ENCODE results near the gene FBXL16.
A peak's percentile ranks its signal among the peaks of the same experiment; 100 is the strongest.

The FBXL16 gene

GRCh38 chr16:685967-686366 lies 19.6 kb downstream of the FBXL16 start:
- no peak overlapping the region for H3K4me3 ChIP-seq (ENCODE audit: low read depth in 1 of 2, low read length in 2 of 2)
- DNase-seq (no peak), ATAC-seq (ENCODE audit: insufficient read depth, low read depth) (no peak)
- H3K4me2 ChIP-seq (ENCODE audit: insufficient read depth, low read length), result no peak overlapping the region
- no peak overlapping the region for H2AFZ ChIP-seq (ENCODE audit: low read depth, low read length)
- H3K27ac ChIP-seq (ENCODE audit: low read length), result no peak overlapping the region
- peaks cover 67% of the 10 kb centered on the region for H3K36me3 ChIP-seq (ENCODE audit: insufficient read depth, low read length)
- H3K9me3 ChIP-seq (ENCODE audit: insufficient read depth, low read length, severe bottlenecking), result no peaks in the 10 kb centered on the region
- peaks cover 81% of the 10 kb centered on the region for H3K4me1 ChIP-seq (ENCODE audit: insufficient read depth, low read length)
- no peak overlapping the region for H3K9ac ChIP-seq (ENCODE audit: low read depth, low read length)
- H3K79me2 ChIP-seq (ENCODE audit: insufficient read depth, low read length), result peaks cover 51% of the 10 kb centered on the region
- TF ChIP-seq EZH2 (IDR thresholded peaks at IDR 0.05; ENCODE audit: borderline replicate concordance, low read depth, low read length, severe bottlenecking) (no peak), CTCF (IDR thresholded peaks at IDR 0.05; ENCODE audit: borderline replicate concordance, extremely low read depth, low read length, poor library complexity, severe bottlenecking) (peak; percentile 51)
- peaks cover 40% of the 10 kb centered on the region for H4K20me1 ChIP-seq (ENCODE audit: insufficient read depth, low read length)
- no peaks in the 10 kb centered on the region for H3K27me3 ChIP-seq (ENCODE audit: insufficient read depth, low read length, poor library complexity)

GRCh38 chr16:684961-685696 lies 20.5 kb downstream of the FBXL16 start:
- peaks cover 69% of the 10 kb centered on the region for H3K36me3 ChIP-seq (ENCODE audit: insufficient read depth, low read length)
- H3K79me2 ChIP-seq (ENCODE audit: insufficient read depth, low read length), result peaks cover 57% of the 10 kb centered on the region
- no peaks in the 10 kb centered on the region for H3K9me3 ChIP-seq (ENCODE audit: insufficient read depth, low read length, severe bottlenecking)
- H4K20me1 ChIP-seq (ENCODE audit: insufficient read depth, low read length), result peaks cover 45% of the 10 kb centered on the region
- no peak overlapping the region for H3K9ac ChIP-seq (ENCODE audit: low read depth, low read length)
- H2AFZ ChIP-seq (ENCODE audit: low read depth, low read length), result no peak overlapping the region
- H3K27ac ChIP-seq (ENCODE audit: low read length), result no peak overlapping the region
- H3K4me1 ChIP-seq (ENCODE audit: insufficient read depth, low read length), result peaks cover 76% of the 10 kb centered on the region
- H3K4me3 ChIP-seq (ENCODE audit: low read depth in 1 of 2, low read length in 2 of 2), result peak overlapping the region in 1 of 2 experiments; percentile 98; a peak in 2 of 4 replicates
- no peaks in the 10 kb centered on the region for H3K27me3 ChIP-seq (ENCODE audit: insufficient read depth, low read length, poor library complexity)
- DNase-seq, result no peak
- TF ChIP-seq EZH2 (IDR thresholded peaks at IDR 0.05; ENCODE audit: borderline replicate concordance, low read depth, low read length, severe bottlenecking) (no peak), CTCF (IDR thresholded peaks at IDR 0.05; ENCODE audit: borderline replicate concordance, extremely low read depth, low read length, poor library complexity, severe bottlenecking) (no peak)
- no peak for ATAC-seq (ENCODE audit: insufficient read depth, low read depth)
- H3K4me2 ChIP-seq (ENCODE audit: insufficient read depth, low read length), result peak overlapping the region; percentile 99

GRCh38 chr16:684071-684794 lies 21.4 kb downstream of the FBXL16 start, which contains the start of gene JMJD8:
TSS of gene JMJD8 (minus strand) at chr16:684334. CDS start at chr16:684319, 15 bp downstream.
- Histone ChIP-seq H3K9me3 (ENCODE audit: insufficient read depth, low read length, severe bottlenecking) (no peaks in the 10 kb centered on the region), H3K79me2 (ENCODE audit: insufficient read depth, low read length) (peaks cover 49% of the 10 kb centered on the region), H3K9ac (ENCODE audit: low read depth, low read length) (peak within 1 kb of the TSS; percentile 85), H2AFZ (ENCODE audit: low read depth, low read length) (peak within 1 kb of the TSS; percentile 70), H3K4me1 (ENCODE audit: insufficient read depth, low read length) (peaks cover 77% of the 10 kb centered on the region), H3K4me3 (ENCODE audit: low read depth in 1 of 2, low read length in 2 of 2) (peak within 1 kb of the TSS; percentile 61 to 98; a peak in 3 of 4 replicates), H3K36me3 (ENCODE audit: insufficient read depth, low read length) (peaks cover 69% of the 10 kb centered on the region), H3K4me2 (ENCODE audit: insufficient read depth, low read length) (peak within 1 kb of the TSS; percentile 99), H3K27ac (ENCODE audit: low read length) (peak within 1 kb of the TSS; percentile 77), H4K20me1 (ENCODE audit: insufficient read depth, low read length) (peaks cover 47% of the 10 kb centered on the region), H3K27me3 (ENCODE audit: insufficient read depth, low read length, poor library complexity) (no peaks in the 10 kb centered on the region)
- peak; percentile 98 for DNase-seq
- TF ChIP-seq CTCF (IDR thresholded peaks at IDR 0.05; ENCODE audit: borderline replicate concordance, extremely low read depth, low read length, poor library complexity, severe bottlenecking) (no peak), EZH2 (IDR thresholded peaks at IDR 0.05; ENCODE audit: borderline replicate concordance, low read depth, low read length, severe bottlenecking) (no peak)
- ATAC-seq (ENCODE audit: insufficient read depth, low read depth), result peak; percentile 79
